ENCODE results near the gene SELENOW. TPM values are rescaled to one million over a fixed set of nuclear protein-coding genes. Genes with fewer than 3 reads are reported as not detected.
"Not testable (repeated sequence)": the region's sequence is repeated elsewhere in the genome, so short reads cannot be mapped to it uniquely, and the experiment has no call there.

The SELENOW gene
- 58.4 and 58.8 TPM in 2 replicates for total RNA-seq (2014; rRNA removed; shearing (Covaris generic))
- polyA plus RNA-seq (2014; cell fraction: nucleus; rRNA removed): 77.2 and 123 TPM in 2 replicates

GRCh38 chr19:47778049-47778953 lies at the start of gene SELENOW:
Gene SELENOW (plus strand): TSS chr19:47778703. CDS start chr19:47778786, 83 bp downstream.
- peak; percentile 36 for DNase-seq (ENCODE audit: extremely low read depth, low read depth)

GRCh38 chr19:47729468-47729798 lies 49.1 kb upstream of the SELENOW start:
- DNase-seq (ENCODE audit: extremely low read depth, low read depth): peak; percentile 41

GRCh38 chr19:47729799-47730520 lies 48.5 kb upstream of the SELENOW start:
- peak; percentile 59 for DNase-seq (ENCODE audit: extremely low read depth, low read depth)

- DNase-seq (ENCODE audit: extremely low read depth, low read depth): no peak
Measured at GRCh38 chr19:47730521-47730889, 48.0 kb upstream of the SELENOW start.

DNA sequence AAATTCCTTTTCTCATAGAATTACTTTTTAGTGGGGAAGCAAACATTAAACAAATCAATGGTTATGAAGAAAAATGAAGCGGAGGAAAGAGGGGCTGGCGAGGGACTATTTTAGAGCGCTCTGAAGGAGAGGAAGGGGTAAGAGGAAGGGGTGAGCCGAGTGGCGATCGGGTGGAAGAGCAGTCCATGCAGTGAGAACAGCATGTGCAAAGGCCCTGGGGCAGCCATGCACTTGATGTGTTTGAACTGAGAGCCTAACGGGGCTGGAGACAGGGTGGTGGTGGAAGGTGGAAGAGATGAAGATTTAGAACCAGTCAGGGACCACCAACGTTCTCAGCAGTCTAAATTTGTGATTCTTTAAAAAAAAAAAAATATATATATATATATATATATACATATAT lies 47.6 kb upstream of the SELENOW start:
- no peak for DNase-seq (ENCODE audit: extremely low read depth, low read depth)

DNA sequence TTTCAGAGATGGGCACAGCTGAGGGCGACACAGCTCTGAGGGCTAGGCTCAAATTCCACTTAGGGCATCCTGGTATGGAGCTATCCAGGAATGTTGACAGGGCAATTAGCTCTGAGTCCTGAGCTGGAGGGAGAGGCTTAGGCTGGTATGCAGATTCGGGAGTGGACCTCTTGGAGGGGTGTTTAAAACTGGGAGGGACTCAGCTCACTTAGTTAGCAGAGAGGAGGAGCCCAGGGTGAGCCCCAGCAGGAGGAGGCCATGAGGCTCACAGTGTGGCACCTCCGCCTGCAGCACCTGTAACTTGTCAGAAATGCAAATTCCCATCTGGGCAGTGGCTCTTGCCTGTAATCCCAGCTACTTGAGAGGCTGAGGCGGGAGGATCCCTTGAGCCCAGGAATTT lies 43.4 kb upstream of the SELENOW start:
- DNase-seq (ENCODE audit: extremely low read depth, low read depth): no peak

DNA sequence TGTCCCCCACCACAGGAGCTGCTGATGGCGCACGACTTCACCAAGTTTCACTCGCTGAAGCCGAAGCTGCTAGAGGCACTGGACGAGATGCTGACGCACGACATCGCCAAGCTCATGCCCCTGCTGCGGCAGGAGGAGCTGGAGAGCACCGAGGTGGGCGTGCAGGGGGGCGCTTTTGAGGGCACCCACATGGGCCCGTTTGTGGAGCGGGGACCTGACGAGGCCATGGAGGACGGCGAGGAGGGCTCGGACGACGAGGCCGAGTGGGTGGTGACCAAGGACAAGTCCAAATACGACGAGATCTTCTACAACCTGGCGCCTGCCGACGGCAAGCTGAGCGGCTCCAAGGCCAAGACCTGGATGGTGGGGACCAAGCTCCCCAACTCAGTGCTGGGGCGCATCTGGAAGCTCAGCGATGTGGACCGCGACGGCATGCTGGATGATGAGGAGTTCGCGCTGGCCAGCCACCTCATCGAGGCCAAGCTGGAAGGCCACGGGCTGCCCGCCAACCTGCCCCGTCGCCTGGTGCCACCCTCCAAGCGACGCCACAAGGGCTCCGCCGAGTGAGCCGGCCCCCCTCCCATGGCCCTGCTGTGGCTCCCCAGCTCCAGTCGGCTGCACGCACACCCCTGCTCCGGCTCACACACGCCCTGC lies 37.5 kb upstream of the SELENOW start:
- DNase-seq (ENCODE audit: extremely low read depth, low read depth): no peak

GRCh38 chr19:47741544-47742140 lies 36.9 kb upstream of the SELENOW start:
- no peak for DNase-seq (ENCODE audit: extremely low read depth, low read depth)

DNA sequence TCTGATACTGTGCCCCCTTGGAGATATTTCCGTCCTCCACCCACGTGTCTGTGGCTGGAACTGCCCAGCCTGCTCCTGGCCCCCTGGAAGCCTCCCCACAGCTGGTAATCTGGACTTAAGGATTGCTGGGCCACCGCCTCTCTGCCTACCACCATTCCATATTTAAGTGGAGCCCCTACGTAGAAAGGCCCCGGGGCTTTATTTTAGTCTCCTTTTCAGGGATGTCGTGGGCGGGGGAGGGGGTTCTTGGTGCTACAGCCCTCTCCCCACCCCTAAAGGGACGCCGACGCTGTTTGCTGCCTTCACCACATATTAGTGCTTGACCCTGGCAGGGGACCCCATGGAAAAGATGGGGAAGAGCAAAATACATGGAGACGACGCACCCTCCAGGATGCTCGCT lies 35.9 kb upstream of the SELENOW start:
- no peak for DNase-seq (ENCODE audit: extremely low read depth, low read depth)

- peak; percentile 93 for DNase-seq (ENCODE audit: extremely low read depth, low read depth)
Measured at GRCh38 chr19:47745010-47745901, 33.2 kb upstream of the SELENOW start, which contains the start of gene NOP53. Gene NOP53 (plus strand): TSS chr19:47745546. CDS start chr19:47745560, 14 bp downstream.

GRCh38 chr19:47746129-47746528 lies 32.4 kb upstream of the SELENOW start:
- not testable (repeated sequence) for DNase-seq (ENCODE audit: extremely low read depth, low read depth)

GRCh38 chr19:47749326-47749725 lies 29.2 kb upstream of the SELENOW start:
- no peak for DNase-seq (ENCODE audit: extremely low read depth, low read depth)

- no peak for DNase-seq (ENCODE audit: extremely low read depth, low read depth)
Measured at GRCh38 chr19:47750752-47751151, 27.8 kb upstream of the SELENOW start.

DNA sequence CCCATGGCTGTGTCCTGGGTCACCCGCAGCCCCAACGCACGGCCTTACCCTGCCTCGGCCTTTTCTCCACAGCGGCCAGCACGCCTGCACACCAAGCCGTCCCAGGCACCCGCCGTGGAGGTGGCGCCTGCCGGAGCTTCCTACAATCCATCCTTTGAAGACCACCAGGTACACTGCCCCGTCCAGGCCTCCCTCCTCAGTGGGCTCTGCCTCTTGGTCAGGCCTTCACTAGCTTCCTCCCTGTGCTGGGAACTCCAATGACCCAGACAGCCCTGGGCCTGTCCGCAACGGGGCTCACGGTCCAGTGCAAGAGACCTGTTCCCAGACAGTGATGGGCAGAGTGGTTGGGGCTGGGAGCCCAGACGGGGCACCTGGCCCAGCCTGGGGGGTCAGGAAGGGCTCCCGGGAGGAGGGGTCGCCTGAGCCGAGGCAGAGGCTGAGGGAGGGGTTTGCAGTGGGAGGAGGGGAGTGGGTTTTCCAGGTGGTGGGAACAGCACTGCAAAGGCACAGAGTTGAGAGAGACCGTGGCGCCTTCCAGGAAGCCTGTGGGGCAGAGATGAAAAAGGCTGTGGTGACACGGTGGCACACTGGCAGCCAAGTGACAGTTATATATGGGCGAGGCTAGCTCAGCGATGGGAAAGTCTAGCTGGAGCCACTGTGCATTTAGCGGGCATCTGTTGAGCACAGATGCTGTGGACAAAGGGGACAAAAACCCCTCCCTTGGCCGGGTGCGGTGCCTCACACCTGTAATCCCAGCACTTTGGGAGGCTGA lies 25.9 kb upstream of the SELENOW start:
- DNase-seq (ENCODE audit: extremely low read depth, low read depth): no peak

DNA sequence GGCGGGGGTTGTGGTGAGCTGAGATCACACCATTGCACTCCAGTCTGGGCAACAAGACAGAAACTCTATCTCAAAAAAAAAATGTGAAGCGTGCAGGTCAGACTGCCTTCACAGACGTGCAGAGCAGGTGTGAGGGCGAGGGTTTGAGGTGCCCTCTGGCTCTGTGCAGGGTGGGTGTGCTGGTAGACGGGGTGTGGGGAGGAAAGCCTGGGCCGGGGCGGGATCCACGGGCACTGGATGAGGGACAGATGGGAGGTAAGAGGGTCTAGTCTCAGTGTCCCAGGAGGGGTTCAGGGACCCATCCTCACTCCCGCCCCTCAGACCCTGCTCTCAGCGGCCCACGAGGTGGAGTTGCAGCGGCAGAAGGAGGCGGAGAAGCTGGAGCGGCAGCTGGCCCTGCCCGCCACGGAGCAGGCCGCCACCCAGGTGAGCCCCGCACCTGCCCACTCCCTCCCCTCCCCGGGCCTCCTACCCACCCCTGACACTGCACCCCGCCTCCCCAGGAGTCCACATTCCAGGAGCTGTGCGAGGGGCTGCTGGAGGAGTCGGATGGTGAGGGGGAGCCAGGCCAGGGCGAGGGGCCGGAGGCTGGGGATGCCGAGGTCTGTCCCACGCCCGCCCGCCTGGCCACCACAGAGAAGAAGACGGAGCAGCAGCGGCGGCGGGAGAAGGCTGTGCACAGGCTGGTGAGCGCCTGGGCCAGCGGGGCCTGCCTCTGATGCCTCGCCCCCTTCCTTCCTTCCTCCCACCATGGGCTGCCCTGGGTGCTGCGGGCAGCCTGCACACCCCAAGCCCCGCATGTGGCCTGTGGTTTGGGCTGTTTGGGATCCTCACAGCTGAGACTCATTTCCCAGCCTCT lies 24.1 kb upstream of the SELENOW start:
- no peak for DNase-seq (ENCODE audit: extremely low read depth, low read depth)

GRCh38 chr19:47755065-47755761 lies 23.3 kb upstream of the SELENOW start:
- DNase-seq (ENCODE audit: extremely low read depth, low read depth): no peak
